GM13977 (cell line): Measurements from ENCODE around the gene PHF3.

Source experiments
- DNase-seq: peaks from one replicate; pipeline ENCODE4 v3.0.0; 2012; ENCODE audit warnings: low spot score
- in situ Hi-C: fragments of 300-500 bp; cut with MboI; formaldehyde crosslinking; loops from one replicate; pipeline ENCODE4 v1.12.0; 2022; ENCODE audit warnings: low sequenced_read_pairs, low pct_unique_long_range_greater_than_20kb, mixed read lengths, inconsistent platforms; ENCODE audit not compliant: unreplicated experiment
- TF ChIP-seq, protein P1 (sequence below): IDR thresholded peaks from 2 replicates; pipeline ENCODE4 v1.5.1; 2012; ENCODE audit warnings: mild to moderate bottlenecking, control low read depth; ENCODE audit not compliant: insufficient read depth; ENCODE audit errors: extremely low read depth, missing control alignments

PHF3 gene

DNA sequence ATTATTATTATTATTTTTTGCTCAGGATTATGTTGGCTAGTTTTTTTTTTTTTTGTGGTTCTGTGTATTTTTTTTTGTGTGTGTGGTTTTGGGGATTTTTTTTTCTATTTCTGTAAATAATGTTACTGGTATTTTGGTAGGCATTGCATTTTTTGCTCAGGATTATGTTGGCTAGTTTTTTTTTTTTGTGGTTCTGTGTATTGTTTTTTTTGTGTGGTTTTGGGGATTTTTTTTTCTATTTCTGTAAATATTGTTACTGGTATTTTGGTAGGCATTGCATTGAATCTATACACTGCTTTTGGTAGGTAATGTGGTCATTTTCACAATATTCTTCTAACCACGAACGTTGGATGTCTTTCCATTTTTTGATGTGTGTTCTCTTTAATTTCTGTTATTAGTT lies 17.4 kb downstream of the PHF3 start:
- no peak for DNase-seq
- in situ Hi-C loops = no loop called here
- TF ChIP-seq, protein P1, sequence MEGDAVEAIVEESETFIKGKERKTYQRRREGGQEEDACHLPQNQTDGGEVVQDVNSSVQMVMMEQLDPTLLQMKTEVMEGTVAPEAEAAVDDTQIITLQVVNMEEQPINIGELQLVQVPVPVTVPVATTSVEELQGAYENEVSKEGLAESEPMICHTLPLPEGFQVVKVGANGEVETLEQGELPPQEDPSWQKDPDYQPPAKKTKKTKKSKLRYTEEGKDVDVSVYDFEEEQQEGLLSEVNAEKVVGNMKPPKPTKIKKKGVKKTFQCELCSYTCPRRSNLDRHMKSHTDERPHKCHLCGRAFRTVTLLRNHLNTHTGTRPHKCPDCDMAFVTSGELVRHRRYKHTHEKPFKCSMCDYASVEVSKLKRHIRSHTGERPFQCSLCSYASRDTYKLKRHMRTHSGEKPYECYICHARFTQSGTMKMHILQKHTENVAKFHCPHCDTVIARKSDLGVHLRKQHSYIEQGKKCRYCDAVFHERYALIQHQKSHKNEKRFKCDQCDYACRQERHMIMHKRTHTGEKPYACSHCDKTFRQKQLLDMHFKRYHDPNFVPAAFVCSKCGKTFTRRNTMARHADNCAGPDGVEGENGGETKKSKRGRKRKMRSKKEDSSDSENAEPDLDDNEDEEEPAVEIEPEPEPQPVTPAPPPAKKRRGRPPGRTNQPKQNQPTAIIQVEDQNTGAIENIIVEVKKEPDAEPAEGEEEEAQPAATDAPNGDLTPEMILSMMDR = no peak

DNA sequence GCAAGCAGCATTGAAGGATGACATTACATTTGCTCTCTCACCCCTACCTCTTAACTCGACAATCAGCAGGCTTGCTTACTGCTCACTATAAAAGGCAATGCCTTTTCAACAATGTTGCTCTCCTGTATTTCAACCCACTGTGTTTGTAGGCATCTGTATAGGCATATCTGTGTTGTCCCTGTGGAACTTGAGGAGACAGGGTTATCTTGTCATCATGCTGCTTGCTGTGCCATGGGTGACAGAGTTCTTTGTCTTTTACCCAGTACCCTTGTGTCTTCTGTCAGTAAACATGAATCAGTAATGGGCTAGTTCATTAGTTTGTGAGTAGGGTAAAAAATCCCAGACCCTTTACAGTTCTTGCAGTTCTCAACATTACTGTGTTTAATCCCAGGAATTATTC lies 25.2 kb downstream of the PHF3 start:
- DNase-seq = no peak
- in situ Hi-C loops = no loop called here

DNA sequence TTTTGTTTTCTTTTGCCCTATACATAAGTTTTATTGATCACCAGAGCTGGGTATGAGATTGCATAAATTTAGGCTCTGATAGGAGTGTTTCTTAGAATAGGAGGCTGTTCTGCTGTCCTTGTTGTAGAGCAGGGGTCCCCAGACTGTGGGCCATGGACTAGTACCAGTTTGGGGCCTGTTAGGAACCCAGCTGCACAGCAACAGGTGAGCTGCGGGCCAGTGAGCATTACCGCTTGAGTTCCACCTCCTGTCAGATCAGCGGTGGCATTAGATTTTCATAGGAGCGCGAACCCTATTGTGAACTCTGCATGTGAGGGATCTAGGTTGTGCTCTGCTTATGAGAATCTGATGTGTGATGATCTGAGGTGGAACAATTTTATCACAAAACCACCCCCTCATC lies 26.2 kb downstream of the PHF3 start:
- TF ChIP-seq, protein P1 = no peak
- in situ Hi-C loops = no loop called here
- DNase-seq = no peak

More for the DNA sequence above, 25.2 kb downstream of the PHF3 start:
- TF ChIP-seq, protein P1 = no peak

DNA sequence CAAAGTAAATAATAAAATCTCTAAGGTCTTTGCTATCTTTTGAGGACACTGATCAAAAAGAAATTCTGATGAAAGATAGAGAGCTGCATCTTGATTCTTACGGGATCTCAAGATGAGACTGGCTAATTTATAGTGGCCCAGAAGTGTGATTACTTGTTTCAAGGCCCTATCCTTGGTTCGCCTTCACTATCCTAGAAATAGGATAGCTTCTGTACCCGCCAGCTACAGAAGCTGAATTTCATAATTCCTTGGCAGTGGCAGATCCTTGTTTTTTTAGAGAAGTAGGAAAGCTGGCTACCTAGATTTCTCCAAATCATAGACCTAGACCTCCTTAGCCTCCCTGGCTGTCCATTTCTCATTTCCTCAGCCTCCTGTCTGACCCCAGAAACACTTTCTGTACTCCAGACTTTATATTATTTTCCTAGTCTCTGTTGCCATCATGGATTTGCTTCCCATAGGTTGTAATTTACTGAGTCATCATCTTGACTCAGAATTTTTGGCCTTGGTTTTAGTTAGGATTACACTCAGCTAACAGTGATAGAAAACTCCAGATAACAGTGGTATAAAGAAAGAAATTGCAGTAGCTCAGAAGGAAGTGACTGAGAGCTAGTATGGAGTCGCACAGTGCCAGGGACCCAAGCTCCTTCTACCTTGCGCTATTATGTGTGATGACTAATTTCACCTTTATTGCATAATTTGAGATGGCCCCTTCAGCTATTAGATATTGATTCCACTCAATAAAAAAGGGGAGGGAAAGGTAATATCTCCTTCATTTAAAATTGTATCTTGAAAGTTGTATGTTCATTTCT lies 27.7 kb downstream of the PHF3 start:
- no peak for DNase-seq
- in situ Hi-C loops = no loop called here
- TF ChIP-seq, protein P1 = no peak

DNA sequence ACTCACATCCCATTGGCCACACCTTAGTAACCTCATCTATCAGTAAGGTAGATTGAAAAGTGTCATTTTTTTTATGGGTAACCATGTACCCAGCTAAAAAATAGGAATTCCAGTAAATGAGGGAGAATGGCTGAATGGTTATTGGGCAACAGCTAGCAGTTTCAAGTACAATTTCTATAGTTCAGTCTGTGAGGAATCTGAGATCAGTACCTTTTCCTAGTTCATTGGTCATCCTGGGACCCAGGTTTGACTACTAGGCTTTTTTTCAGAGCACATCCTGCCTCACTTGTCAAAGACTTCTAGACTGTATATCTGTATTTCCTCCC lies 28.3 kb downstream of the PHF3 start:
- in situ Hi-C loops = no loop called here
- TF ChIP-seq, protein P1 = no peak
- DNase-seq = no peak

DNA sequence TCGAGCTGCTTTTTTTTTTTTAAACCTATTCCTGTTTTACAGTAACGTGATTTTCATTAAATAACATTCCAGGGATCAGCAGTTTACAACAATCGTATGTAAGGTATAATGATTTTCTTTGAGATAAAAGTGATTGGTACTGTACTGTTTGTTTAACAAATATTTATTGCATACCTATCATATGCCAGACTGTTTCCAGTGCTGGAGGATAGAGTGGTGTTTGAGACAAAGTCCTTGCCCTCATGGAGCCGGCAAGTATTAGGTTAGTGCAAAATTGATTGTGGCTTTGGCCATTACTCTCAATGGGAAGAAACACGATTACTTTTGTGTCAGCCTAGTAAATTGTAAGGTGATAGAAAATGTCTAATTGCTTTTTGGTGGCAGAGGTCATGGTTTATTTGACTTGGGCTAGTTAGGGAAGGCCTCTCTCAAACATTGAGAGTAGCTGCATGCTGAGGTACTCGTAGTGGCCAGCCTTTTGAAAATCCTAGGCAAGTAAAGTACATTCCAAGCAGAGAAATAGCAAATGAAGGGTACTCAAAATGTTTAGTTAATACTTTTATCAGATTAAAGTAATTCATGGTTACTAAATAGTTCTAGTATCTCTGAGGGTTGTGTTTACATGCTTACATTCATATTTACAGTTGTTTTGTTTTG lies 35.6 kb downstream of the PHF3 start:
- in situ Hi-C loops = no loop called here
- TF ChIP-seq, protein P1 = no peak
- DNase-seq = no peak
